ENCODE measurements around the gene DUSP2.

The DUSP2 gene

DNA sequence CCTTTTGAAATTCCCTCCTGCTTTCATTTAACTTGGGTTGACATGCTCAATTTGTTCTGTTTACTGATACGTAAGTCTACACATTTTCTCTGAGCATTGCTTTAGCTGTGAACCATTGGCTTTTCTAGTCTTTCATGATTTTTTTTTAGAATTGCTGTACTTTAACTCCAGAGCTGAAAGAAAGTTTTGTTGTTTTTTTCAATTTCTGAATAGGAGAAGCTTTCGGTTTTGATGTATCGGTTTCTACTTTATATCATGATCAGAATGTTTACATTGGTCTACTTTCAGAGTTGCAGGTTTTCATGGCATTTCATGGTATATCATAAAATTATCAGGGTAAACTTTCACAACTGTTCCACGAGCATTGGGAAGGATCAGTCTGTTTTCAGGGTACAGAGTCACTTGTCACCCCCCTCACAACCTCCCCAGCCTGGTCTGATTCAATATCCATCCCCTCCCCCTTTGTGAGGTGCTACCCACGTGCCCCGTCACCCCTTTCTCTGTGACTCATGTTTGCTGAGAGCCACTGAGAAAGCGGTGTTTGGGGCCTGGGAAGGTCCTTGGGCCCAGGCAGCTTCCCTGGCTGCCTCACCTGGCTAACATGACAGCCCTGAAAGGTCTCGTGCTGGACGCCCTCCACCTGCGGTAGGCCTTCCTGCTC is 14.0 kb downstream of the DUSP2 start:
- DNase-seq: no peak

DNA sequence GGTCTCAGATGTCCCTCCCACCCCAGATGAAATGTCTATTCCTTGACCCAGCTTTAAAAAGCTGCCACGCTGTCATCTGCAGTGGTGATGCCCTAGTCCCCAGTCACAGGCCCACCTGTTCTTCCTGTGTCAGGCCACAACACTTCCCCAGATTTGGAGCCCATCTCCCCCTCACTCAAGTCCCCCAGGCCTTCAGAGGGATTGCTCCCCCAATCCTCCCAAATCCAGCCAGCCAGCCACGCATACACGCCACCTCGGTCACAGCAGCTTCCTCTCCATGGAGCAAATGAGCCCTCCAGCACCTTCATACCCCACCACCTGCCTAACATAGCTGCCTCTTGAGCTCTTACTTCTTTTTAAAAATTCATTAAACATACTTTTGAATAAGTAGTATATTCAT is 14.8 kb downstream of the DUSP2 start:
- DNase-seq: no peak

DNA sequence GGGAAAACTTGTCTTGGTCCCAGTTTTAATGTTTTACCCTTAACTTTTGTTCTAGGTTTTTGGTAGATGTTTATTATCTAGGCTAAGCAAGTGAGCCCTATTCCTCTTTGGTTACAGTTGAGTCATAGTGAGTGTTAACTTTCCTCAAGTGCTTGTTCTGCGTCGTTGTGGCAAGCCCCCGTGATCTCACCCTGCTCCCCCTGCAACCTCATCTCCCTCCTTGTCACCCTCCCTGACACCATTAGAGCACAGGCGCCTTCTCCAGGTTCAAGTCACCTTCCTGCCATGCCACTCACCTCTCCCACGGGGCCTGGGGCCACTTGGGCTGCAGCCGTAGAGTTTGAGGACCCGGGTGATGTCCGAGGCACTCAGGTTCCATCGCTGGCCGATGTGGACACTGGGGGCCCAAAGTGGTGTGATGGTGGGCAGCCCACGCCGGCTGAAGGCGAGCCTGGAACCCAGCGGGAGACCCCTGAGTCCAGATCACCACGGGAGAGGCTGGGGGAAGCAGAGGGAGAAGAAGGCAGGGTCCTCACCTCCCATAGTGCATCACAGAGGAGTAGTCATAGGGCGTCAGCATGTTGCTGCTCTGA is 15.6 kb downstream of the DUSP2 start:
- no peak for DNase-seq

DNA sequence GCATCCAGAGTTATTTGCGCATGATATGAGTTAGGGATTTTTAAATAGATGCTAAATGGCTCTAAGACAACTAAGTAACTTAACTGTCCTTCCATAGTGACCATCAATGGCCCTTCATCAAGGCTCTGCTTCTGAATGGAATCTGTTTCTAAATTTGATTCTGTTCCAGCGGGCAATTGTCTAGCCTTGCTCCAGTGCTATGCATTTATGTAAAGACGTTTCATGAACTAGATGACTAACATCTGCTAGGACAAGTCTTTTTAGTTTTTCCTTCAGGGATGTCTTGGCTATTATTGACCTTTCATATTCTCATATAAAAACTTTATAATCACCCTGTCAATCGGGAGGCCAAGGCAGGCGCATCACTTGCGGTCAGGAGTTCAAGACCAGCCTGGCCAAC is 16.8 kb downstream of the DUSP2 start:
- no peak for DNase-seq

DNA sequence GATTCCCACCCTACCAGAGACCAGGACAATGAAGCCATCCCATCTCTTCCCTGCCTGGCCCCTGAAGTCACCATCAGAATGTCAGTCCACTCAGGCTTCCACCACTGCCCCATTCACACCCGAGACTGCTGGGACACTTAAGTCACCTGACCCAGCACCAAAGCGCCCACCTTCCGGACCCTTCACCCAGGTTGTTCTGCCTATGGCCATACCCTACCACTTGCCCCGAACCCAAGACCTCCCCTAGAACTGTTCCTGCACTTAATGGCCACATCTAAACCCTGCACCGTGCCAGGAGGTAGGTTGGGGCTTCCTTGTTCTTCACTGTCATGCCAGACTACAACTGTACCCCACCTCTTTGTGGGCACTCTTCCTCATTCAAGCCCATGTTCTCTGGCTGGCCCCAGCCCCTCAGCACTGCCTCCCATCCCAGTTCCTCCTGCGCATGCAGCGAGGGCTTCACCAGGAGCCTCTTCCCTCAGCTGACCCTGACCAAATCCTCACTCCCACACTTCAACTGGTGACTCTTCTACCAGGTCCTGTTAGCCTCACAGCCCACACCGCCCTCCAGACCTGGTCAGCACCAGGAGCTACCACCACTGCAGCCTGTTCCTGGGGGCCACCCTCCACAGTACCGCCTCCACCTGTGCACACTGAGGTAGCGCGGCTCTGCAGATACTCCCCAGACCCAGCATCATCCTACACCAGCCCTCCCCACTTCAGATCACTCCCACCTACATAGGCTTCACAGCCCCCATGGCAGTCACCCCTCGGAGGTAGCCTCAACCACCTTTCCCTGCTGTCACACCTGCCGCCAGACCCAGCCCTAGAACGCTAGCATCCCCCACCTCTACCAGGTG is 20.6 kb downstream of the DUSP2 start:
- DNase-seq: no peak

DNA sequence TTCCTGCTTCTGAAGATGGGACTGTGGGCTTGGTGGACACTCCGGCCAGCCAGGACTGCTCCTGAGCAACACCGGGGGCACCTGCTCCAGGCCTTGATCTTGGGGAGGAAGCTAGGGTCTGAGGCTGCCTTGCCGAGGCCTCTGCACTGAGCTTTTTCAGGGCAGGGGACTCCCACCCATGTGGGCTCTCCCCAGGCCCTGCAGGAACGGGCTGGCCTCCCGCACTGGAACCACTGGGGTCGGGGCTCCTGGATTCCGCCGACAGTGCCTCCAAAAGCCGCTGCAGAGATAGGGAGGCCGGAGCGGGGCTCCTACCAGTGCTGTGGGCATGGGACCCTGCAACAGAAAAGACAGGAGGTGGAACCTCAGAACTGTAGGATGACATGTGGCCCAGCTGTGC is 21.3 kb downstream of the DUSP2 start:
- DNase-seq: no peak

DNA sequence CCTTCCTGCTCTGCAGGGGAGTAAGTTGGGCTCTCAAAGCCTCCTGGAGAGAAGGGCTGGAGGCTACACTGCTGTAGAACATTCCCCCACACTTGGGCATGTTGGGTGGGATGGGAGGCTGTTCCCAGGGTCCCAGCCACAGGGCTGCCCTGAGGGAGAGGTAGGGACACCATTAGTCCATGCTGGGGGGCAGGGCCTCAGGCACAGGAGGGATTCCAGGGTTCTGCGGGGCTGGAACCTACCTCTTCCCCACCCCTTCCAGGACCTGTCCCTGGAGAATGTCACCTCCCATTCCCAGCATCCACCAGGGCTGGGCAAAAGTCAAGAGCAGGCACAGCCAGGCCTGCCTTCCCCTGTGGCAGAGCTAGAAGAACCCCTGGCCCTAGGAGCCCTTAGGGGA is 21.9 kb downstream of the DUSP2 start:
- DNase-seq: no peak

DNA sequence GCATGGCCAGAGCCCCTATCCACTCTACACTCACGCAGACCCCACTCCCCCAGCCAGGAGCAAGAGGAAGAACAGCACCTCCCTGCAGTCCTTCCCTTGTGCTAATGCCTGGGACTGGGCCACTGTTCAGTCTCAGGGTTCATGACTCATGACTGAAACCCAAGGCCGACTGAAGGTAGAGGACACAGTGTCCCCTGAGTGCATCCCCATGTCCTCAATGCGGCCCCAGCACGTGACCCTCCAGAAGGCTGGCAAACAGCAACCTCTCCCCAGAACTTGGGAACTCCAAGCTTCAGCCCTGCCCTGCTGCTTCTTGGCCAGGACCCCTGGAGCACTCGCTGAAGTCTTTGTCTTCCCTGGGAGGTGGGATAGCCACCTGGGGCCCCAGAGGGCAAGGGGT is 22.8 kb downstream of the DUSP2 start:
- no peak for DNase-seq

DNA sequence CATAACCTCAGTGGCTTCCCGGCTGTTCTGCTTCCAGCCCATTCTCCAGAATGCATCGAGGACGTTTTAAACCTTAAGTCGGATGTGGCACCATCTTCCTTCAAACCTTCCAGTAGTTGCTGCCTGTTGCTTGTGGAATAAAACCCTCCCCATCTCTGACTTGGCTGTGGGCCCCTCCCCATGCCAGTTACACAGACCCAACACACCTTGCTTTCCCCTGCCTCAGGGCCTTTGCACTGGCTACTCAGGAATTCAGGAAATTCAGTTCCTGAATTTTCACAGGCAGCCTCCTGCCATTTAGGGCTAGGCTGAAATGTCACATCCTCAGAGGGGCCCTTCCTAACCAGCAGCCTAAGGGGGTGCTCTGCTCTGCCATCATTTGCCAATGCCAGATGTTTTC is 23.8 kb downstream of the DUSP2 start:
- no peak for DNase-seq

DNA sequence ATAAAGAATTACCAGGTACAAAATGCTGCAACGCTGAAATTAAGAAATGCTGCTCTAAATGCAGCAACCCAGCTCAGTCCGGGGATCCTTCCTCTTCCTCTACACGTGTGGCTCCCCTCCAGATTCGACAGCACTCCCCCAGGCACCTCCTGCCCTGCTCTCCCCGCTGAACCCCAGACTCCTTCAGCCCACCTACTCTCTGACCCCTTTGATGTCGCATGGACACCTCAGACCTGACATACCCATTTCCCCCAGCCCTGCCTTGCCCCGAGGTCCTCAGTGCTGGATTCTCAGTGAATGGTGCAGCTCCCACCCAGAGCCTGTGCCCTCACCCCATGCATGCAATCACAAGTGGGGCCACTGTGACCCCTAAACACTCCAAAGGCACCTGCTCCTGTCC is 24.2 kb downstream of the DUSP2 start:
- DNase-seq: no peak

DNA sequence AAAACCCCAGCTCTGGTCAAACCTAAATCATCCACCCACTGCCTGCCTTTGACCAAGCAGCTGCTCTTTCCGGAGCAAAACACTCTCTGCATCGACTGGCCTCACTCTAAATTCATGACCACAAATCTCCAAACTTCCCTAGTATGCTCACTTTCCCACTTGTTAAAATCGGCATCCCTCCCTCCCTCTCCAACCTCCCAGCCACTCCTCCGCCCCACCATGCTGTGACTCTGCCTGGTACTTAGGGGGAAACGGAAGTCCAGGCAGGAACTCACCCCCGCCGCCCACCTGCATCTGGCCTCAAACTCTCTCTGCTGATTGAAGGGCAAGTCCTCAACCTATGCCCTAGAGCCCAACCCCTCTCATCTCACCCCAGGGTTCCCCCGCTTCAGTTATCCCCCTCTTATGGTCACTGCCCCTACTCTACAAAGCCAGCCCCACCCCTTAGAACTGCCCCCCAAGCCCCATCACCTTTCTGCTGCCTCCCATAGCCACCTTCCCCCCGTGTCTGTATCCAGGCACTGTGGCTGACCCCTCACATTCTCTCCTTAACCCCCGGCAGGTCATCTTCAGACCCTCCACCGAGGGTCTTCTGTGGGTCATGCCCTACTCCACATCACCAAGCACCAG is 25.0 kb downstream of the DUSP2 start:
- DNase-seq: no peak

DNA sequence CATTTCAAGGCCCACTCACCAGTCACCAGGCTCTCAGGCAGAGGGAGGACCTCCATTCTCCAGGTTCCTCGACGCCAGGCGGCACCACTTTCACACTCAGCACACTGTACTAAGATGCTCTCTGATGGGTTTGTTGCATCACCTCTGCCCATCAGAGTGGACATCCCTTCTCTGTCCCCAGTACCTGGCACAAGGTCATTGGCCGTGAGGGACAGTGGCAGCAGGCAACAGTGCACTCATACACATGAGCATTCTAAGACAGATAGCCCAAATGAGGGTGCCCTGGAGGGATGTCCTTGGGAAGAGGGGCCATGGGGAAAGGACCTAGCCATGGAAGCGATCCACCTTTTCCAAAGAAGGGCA is 25.9 kb downstream of the DUSP2 start:
- no peak for DNase-seq

DNA sequence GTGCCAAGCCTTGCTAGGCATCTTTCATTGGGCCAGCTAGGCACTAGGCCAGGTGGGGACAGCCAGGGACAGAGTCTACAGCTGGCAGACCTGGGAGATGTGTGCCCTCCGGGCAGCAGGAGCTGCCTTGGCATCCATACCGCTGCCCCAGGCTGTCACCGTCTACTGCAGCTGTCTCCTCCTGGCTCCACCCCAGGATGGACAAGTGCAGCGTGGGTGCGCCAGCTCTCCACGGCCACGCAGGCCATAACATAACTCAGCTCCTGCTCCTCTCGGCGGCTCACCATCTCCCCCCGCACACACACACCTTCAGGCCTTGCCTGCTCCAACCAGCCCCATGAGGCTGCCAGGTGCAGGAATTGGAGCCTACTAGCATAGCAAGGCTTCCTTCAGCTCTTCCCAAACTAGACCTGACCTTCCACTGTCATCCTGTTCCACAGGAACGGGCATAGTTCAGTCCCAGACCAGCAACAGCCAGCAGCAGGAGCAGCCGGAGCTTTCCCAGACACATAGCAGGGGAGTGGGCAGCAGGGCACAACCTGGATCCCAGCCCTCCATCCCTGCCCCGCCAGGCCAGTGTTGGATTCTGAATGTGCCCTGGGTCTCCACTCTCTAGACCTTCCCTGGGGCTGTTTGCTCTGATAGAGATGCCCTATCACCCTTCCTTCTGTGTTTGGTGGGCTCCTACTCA is 26.4 kb downstream of the DUSP2 start:
- no peak for DNase-seq

DNA sequence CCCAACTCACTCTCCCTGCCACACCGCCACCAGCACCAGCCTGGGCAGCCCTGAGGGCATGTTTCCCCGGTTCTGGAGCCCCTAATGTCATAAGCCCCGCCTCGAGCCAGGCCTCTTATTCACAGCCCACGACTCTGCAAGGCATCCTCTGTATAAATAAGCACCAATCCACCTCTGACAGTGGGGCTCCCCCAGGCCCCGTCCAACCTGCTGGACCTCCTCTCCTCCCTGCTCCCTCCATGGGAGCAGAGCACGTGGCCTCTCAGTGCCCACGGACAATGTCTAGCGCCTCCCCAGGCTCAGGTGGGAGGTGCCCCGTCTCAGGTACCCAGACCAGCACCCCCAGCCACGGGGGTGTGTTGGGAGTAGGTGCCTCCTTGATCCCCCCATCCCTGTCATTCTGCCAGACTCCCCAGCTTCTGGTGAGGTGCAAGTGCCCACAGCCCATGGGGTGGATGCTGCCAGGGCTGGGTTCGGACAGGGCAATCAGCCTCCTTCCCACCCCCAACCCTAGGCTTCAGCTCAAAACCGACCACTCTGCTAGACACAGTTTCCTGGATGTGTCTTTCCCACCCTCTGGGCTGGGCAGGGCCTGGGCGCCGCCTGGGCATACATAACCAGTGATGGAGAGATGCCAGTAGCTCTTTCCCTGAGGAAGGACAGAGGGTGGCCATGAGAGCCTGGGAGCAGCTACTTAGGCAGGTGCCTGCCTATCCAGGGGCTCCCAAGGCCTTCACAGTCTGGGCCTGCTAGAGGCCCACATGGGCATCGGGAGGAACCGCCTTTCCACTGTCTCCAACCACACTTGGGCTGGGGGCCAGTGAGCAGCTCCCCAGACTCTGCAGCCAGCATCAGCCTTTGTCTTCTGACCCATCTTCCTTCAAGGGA is 27.3 kb downstream of the DUSP2 start:
- DNase-seq: no peak

DNA sequence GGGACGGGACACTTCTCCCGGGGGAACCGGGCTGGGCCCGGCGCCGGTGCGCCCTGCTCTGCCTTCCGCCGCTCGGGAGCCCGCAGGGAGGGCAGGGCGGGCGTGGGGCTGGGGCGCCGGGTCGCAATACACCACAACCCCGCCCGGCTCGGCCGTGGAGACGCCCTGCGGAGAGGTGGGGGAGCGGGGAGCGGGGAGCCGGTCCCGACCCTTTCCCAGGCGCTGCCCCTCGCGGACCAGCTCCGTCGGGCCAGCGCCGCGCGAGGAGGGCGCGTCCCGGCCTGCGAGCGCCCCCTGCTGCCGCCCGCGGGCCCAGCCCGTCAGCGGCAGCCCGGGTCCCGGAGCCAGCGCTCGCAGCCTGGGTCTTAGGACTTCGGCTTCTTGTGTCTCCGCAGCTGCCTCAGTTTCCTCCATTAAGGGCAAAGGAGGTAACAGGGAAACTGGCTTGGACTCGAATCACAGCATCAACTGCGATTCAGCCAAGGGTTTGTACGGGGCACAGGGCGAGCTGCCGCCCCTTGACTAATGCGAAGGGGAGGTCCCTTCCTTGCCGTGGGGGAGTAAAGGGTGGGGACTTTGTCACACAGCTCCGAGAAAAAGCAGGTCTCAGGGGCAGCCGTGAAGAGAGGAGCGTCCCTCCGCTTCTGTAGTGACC is 28.2 kb downstream of the DUSP2 start:
- DNase-seq: peak; percentile 79

DNA sequence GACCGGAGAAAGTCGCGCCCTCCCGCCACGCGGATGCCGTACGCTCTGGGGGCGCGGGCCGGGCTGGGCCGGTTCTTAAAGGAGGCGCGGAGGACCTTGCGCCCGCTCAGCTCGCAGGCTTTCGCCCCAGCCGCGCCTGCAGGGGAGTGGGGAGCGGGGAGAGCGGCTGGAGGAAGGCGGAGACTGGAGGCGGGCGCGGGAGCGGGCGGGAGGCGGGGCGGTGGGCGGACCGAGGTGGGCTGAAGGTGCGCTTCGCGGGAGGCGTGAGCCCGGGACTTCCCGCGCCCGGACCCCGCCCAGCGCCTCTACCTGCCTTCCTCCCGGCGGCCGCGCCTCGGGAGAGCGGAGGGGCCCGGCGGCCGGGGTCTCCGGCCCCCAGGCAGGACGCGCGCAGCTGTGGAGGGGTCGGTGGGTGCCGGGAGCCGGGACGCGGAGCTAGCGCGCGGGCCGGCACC is 28.8 kb downstream of the DUSP2 start, which contains the start of gene ADRA2B:
TSS of gene ADRA2B (minus strand) at position 148 of the 455 bp plus-strand sequence. CDS start 422 bp downstream, outside the sequence.
- no peak for DNase-seq

DNA sequence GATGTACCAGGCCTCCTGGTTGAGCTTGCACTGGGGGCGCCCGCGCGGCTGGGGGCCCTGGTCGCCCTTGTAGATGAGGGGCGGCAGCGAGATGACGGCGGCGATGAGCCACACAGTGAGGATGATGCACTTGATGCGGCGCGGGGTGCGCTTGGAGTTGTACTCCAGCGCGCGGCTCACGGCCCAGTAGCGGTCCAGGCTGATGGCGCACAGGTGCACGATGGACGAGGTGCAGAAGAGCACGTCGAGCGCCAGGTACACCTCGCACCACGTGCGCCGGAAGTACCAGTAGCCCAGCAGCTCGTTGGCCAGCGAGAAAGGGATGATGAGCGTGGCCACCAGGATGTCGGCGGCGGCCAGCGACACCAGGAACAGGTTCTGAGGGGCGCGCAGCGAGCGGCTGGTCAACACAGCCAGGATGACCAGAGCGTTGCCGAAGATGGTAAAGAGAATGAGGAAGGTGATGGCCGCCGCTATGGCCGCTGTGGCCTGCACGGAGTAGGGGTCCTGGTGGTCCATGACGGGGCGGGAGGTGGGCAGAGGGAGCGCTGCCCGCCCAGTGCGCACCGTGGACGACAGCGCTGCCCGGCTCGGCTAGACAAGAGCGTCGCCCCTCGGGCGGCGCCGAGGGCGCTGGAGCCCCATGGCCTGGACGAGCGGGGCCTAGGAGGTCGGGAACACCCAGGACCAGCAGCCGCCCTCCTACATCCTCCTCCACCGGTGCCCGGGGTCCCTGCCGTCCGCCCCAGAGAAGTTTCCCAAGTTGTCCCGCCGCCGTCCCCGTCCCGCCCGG is 29.4 kb downstream of the DUSP2 start:
- peak; percentile 71 for DNase-seq

DNA sequence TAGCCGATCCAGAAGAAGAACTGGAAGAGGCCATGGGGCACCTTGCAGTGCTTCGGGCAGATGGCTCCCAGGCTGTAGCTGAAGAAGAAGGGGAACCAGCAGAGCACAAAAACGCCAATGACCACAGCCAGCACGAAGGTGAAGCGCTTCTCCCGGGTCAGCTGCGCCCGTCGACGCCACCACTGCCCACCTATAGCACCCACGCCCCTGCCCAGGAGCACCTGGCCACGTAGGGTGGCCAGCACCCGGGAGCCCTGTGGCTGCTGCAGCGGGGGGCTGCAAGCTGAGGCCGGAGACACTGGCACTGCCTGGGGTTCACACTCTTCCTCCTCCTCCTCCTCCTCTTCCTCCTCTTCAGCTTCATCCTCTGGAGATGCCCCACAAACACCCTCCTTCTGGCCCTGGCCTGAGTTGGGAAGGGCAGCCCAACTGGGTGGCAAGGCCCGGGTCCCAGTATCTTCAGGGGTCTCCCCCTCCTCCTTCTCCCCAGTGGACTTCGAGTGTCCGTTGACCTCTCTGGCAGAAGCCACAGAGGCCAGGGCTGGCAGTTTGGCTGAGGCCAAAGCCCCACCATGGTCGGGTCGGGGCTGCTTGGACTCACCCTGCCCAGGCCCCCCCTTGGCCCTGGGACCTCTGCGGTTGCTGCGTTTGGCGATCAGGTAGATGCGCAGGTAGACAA is 30.2 kb downstream of the DUSP2 start:
- no peak for DNase-seq

DNA sequence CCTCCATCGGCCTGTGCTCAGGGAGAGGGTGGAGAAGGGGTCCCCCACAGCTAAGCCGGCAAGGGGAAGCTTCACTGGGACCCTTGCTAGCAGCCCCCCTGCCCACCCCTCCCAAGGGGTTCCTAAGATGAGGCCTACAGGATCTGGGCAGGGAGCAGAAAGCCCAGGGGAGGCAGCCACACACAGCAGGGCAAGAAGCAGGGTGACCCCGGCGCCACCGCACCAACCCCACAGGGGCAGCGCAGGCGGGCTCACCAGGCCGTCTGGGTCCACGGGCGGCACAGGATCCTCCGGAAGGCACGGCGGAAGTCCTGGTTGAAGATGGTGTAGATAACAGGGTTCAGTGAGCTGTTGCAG is 30.7 kb downstream of the DUSP2 start:
- no peak for DNase-seq

DNA sequence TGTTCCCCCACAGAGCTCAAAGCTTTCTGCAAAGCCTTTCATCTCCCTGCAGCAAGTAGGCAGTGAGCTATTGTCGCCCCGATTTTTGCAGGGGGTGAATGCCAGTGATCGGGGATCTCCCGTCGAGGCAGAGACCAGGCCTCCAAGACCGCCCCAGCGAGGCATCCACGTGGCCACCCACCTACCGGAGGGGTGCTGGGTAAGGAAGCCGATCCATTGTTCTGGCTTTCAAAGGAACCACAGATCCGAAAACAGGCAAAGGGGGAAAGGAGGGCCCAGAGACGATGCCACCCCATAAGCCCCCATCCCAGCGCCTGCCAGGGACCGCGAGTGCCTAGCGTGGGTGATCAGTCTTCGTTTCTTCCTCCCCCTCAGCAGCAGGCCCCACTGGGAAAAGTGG is 31.3 kb downstream of the DUSP2 start:
- DNase-seq: no peak

Data from retina (tissue), 1 donor.